Breast epithelium (tissue), 4 donors: ENCODE measurements around the gene PLXNA2. TPM values are rescaled to one million over a fixed set of nuclear protein-coding genes. Genes with fewer than 3 reads are reported as not detected.

Source experiments
- DNase-seq, 2 donors: peaks; one replicate each; pipeline ENCODE4 v3.0.0-alpha.2; 2019; ENCODE audit warnings: low spot score in 2 of 2
- H3K27ac ChIP-seq, 2 donors: fragments of 200-600 bp; sonication (generic) in 1 of 2; one replicate each; pipeline ENCODE4 v1.5.1; 2016 to 2019; ENCODE audit warnings: mild to moderate bottlenecking in 1 of 2
- H3K27me3 ChIP-seq, 2 donors: fragments of 200-600 bp; sonication (generic) in 1 of 2; one replicate each; pipeline versions ENCODE4 v1.5.1 to v1.6.0; 2017 to 2019; ENCODE audit warnings: control low read depth in 1 of 2, mild to moderate bottlenecking in 1 of 2
- H3K36me3 ChIP-seq: fragments of 200-600 bp; one replicate; pipeline ENCODE4 v1.5.1; 2019
- H3K4me1 ChIP-seq, 2 donors: fragments of 200-600 bp; sonication (generic); one replicate each; pipeline ENCODE4 v1.5.1; 2016 to 2019; ENCODE audit warnings: control low read depth in 1 of 2
- H3K4me3 ChIP-seq, 3 donors: fragments of 200-600 bp; sonication (generic); 1 replicate in 2 of 3; 2 replicates in 1 of 3; pipeline ENCODE4 v1.5.1; 2016 to 2019; ENCODE audit warnings: mild to moderate bottlenecking in 3 of 3, moderate library complexity in 2 of 3
- H3K9me3 ChIP-seq, 2 donors: fragments of 200-600 bp; sonication (generic) in 1 of 2; one replicate each; pipeline ENCODE4 v1.5.1; 2016 to 2019; ENCODE audit warnings: control low read depth in 1 of 2
- POLR2A ChIP-seq: fragments of 450-650 bp; IDR thresholded peaks from one replicate; pipeline ENCODE4 v1.6.1; 2016; ENCODE audit warnings: antibody characterized with exemption, mild to moderate bottlenecking, moderate library complexity
- POLR2AphosphoS5 ChIP-seq, 3 donors: sonication (generic); formaldehyde crosslinking; IDR thresholded peaks; one replicate each; pipeline ENCODE4 v1.6.1; 2017; ENCODE audit warnings: antibody characterized with exemption in 3 of 3
- intact Hi-C: fragments of 100-400 bp; cut with DNase I; formaldehyde crosslinking; loops from one replicate; pipeline ENCODE4 v1.15.1; 2023; ENCODE audit warnings: low total_unique reads
- total RNA-seq, 3 donors: library from RNA; depleted of rRNA; stranded (reverse); fragments of >200 nt; gene quantifications; one replicate each; pipeline ENCODE4 v1.1.0, GENCODE V29; 2016
- TF ChIP-seq, protein P1 (sequence below), 3 donors: fragments of 450-650 bp; IDR thresholded peaks; one replicate each; pipeline ENCODE4 v1.5.1; 2016 to 2017; ENCODE audit warnings: antibody characterized with exemption in 3 of 3, mild to moderate bottlenecking in 3 of 3, moderate library complexity in 3 of 3

The PLXNA2 gene
- total RNA-seq, 3 donors from 2014 or later, result 11.3 to 18.2 (median 11.5) TPM

DNA sequence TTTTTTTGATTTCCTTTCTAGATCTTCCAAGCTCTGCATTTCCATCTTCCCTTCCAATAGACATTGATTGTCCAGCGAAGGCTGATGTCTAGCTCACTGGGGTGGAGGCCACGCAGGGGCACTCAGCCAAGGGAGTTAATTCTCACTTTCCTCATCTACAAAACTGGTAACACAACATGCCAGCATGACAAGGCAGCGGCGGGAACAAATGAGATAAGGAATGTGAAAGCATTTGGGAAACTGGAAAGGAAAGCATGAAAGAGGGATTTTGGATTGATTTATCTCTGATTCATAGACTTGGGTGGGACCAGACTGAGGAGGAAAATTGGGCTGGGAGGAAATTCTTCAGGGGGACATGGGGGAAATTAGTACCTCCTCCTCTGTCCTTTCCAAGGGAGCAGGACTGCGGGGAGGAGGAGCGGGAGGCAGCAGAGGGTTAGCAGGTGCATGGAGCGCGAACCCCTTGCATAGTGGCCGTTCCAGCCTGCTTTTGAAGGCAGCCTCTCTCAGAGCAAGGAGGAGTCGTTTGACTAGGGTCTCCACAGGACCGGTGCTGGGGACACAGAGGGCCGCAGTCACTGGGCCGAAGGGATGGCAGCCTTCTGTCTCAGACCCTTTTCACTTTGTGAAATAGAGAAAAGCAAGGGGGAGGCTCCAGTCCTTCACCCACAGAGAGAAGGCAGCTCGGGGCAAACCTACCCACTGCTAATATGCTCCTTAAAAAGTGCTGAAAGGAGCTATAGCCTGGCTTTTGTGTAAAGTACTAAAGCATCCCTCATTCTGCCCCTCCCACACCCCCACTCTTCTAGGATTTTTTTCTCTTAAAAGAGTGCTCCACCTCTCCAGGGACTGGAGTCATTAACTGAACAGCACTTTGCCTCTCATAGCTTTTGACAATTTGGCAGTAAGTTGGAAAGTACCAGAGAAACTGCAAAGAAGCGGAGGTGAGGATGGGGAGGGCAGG, 89.2 kb downstream of the PLXNA2 start:
- H3K27ac ChIP-seq, result no peak overlapping the region
- no peak for DNase-seq
- H3K9me3 ChIP-seq, result no peaks in the 10 kb centered on the region
- H3K4me3 ChIP-seq, result no peak overlapping the region
- H3K27me3 ChIP-seq, result no peaks in the 10 kb centered on the region
- intact Hi-C loops, result no loop called here
- no peaks in the 10 kb centered on the region for H3K36me3 ChIP-seq
- H3K4me1 ChIP-seq, result no peaks in the 10 kb centered on the region
- TF ChIP-seq POLR2AphosphoS5 (IDR thresholded peaks at IDR 0.05) (no peak), POLR2A (no peak)
- TF ChIP-seq, protein P1, sequence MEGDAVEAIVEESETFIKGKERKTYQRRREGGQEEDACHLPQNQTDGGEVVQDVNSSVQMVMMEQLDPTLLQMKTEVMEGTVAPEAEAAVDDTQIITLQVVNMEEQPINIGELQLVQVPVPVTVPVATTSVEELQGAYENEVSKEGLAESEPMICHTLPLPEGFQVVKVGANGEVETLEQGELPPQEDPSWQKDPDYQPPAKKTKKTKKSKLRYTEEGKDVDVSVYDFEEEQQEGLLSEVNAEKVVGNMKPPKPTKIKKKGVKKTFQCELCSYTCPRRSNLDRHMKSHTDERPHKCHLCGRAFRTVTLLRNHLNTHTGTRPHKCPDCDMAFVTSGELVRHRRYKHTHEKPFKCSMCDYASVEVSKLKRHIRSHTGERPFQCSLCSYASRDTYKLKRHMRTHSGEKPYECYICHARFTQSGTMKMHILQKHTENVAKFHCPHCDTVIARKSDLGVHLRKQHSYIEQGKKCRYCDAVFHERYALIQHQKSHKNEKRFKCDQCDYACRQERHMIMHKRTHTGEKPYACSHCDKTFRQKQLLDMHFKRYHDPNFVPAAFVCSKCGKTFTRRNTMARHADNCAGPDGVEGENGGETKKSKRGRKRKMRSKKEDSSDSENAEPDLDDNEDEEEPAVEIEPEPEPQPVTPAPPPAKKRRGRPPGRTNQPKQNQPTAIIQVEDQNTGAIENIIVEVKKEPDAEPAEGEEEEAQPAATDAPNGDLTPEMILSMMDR (IDR thresholded peaks at IDR 0.05), result no peak

- H3K27ac ChIP-seq, result no peak overlapping the region
- DNase-seq, result no peak
- no peaks in the 10 kb centered on the region for H3K36me3 ChIP-seq
- no peak overlapping the region for H3K4me3 ChIP-seq
- intact Hi-C loops, result no loop called here
- TF ChIP-seq, protein P1 (IDR thresholded peaks at IDR 0.05), result no peak
- TF ChIP-seq POLR2A, result no peak
- no peak for TF ChIP-seq POLR2AphosphoS5 (IDR thresholded peaks at IDR 0.05)
- no peaks in the 10 kb centered on the region for H3K27me3 ChIP-seq
- no peaks in the 10 kb centered on the region for H3K9me3 ChIP-seq
- H3K4me1 ChIP-seq, result no peaks in the 10 kb centered on the region
Observed at GRCh38 chr1:208154040-208154439, 90.1 kb downstream of the PLXNA2 start.

GRCh38 chr1:208153386-208153785, 90.8 kb downstream of the PLXNA2 start:
- Histone ChIP-seq H3K9me3 (no peaks in the 10 kb centered on the region), H3K27me3 (no peaks in the 10 kb centered on the region), H3K36me3 (no peaks in the 10 kb centered on the region), H3K27ac (no peak overlapping the region), H3K4me3 (no peak overlapping the region), H3K4me1 (no peaks in the 10 kb centered on the region)
- TF ChIP-seq, protein P1 (IDR thresholded peaks at IDR 0.05), result no peak
- TF ChIP-seq POLR2A, result no peak
- no peak for TF ChIP-seq POLR2AphosphoS5 (IDR thresholded peaks at IDR 0.05)
- no peak for DNase-seq
- intact Hi-C loops, result no loop called here

- H3K36me3 ChIP-seq, result no peaks in the 10 kb centered on the region
- H3K27me3 ChIP-seq, result no peaks in the 10 kb centered on the region
- H3K4me1 ChIP-seq, result no peaks in the 10 kb centered on the region
- no peak for DNase-seq
- no peak for TF ChIP-seq POLR2AphosphoS5 (IDR thresholded peaks at IDR 0.05)
- TF ChIP-seq POLR2A, result no peak
- TF ChIP-seq, protein P1 (IDR thresholded peaks at IDR 0.05), result no peak
- intact Hi-C loops, result no loop called here
- no peak overlapping the region for H3K4me3 ChIP-seq
- H3K27ac ChIP-seq, result no peak overlapping the region
- H3K9me3 ChIP-seq, result no peaks in the 10 kb centered on the region
Observed at GRCh38 chr1:208151728-208152598, 92.2 kb downstream of the PLXNA2 start.
